Measurements from ENCODE around the gene ATAD2B. TPM values are rescaled to one million over a fixed set of nuclear protein-coding genes. Genes with fewer than 3 reads are reported as not detected.

Gene ATAD2B
- total and polyA plus RNA-seq, 2 of the 8 experiments (the other 6 are each of a cell fraction or from before 2014, with no cell fraction given), result 3.4 to 16.1 TPM

DNA sequence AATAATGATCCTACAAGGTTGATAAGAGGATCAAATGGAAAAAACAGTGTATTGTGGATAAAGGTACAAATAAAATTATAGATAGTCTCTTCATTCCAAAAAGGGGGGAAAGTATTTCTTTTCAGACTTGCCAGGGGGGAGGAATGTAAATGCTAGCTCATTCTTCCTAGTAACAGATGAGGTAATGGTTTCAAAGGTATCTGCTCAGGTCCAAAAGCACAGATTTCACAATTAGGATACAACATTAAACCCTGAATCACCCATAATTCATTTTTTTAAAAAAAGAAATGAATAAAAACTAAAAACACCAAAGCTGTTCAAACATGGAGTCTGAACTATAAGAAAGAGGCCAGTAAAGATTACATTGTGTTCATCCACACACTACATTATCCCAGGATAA, 142.0 kb downstream of the ATAD2B start:
- POLR2A ChIA-PET (ENCODE audit: partially characterized antibody), result no interaction called here

More for the DNA sequence above, 142.0 kb downstream of the ATAD2B start:
- no peaks in the 10 kb centered on the region for H3K4me1 ChIP-seq (replicated peaks in 1 of 4; ENCODE audit: control insufficient read depth in 3 of 4, insufficient read depth in 4 of 4, low read length in 3 of 4)
- no peak overlapping the region for H2BK20ac ChIP-seq (ENCODE audit: low read length)
- no peaks in the 10 kb centered on the region for H3K79me2 ChIP-seq (ENCODE audit: control insufficient read depth in 1 of 2, insufficient read depth in 2 of 2, low read length in 2 of 2)
- H3K79me1 ChIP-seq (ENCODE audit: low read depth, low read length), result no peaks in the 10 kb centered on the region
- no peak overlapping the region for H2BK120ac ChIP-seq (replicated peaks; ENCODE audit: low read depth, low read length)
- no peak overlapping the region for H3K27ac ChIP-seq (ENCODE audit: low read depth, low read length)
- H3K36me3 ChIP-seq (ENCODE audit: control insufficient read depth in 2 of 4, insufficient read depth in 4 of 4, low read length in 3 of 4), result peaks cover 0 to 10% (median 0%) of the 10 kb centered on the region in 4 experiments; a peak in 1 of 8 replicates
- H2AFZ ChIP-seq (ENCODE audit: low read length), result no peak overlapping the region
- no peak overlapping the region for H3K9ac ChIP-seq (replicated peaks in 1 of 4; ENCODE audit: extremely low read depth in 1 of 4, low read depth in 3 of 4, low read length in 3 of 4)
- no peak overlapping the region for H4K91ac ChIP-seq (replicated peaks; ENCODE audit: insufficient read length, low read length)
- no peak overlapping the region for H2BK12ac ChIP-seq (ENCODE audit: low read depth, low read length)
- TF ChIP-seq RFX5 (IDR thresholded peaks at IDR 0.05; ENCODE audit: borderline replicate concordance, low read depth, low read length) (peak; percentile 77), HDAC6 (IDR thresholded peaks at IDR 0.05; ENCODE audit: low read depth, low read length) (no peak)
- H4K20me1 ChIP-seq (replicated peaks in 1 of 2; ENCODE audit: control insufficient read depth in 1 of 2, insufficient read depth in 2 of 2, low read length in 2 of 2), result no peaks in the 10 kb centered on the region
- no peak overlapping the region for H3K18ac ChIP-seq (ENCODE audit: extremely low read depth, low read length)
- no peak overlapping the region for H2BK5ac ChIP-seq (ENCODE audit: low read depth, low read length)
- H4K5ac ChIP-seq (ENCODE audit: insufficient read length, low read depth, low read length), result no peak overlapping the region
- H3K56ac ChIP-seq (replicated peaks; ENCODE audit: insufficient read length, low read depth, low read length), result no peak overlapping the region
- H3K4ac ChIP-seq (replicated peaks; ENCODE audit: insufficient read length, low read depth, low read length), result no peak overlapping the region
- no peaks in the 10 kb centered on the region for H3K27me3 ChIP-seq (replicated peaks in 1 of 4; ENCODE audit: control insufficient read depth in 3 of 4, extremely low read depth in 1 of 4, insufficient read depth in 3 of 4, low read length in 3 of 4)
- H3K23me2 ChIP-seq (ENCODE audit: low read depth, low read length), result no peaks in the 10 kb centered on the region
- H3K9me3 ChIP-seq (ENCODE audit: insufficient read depth in 2 of 2, low read depth in 1 of 2, low read length in 1 of 2), result no peaks in the 10 kb centered on the region
- no peak for FAIRE-seq
- no peak overlapping the region for H2AK5ac ChIP-seq (ENCODE audit: low read depth, low read length)
- H3K14ac ChIP-seq (ENCODE audit: insufficient read length), result no peak overlapping the region
- no peak overlapping the region for H3K23ac ChIP-seq (ENCODE audit: insufficient read length)
- CTCF ChIA-PET (ENCODE audit: partially characterized antibody), result no interaction called here
- DNase-seq (ENCODE audit: low read depth in 1 of 2, low spot score in 2 of 2), result no peak
- no peak overlapping the region for H3K4me3 ChIP-seq (ENCODE audit: extremely low read depth in 1 of 4, insufficient read depth in 2 of 4, low read depth in 3 of 4, low read length in 4 of 4)
- no peak overlapping the region for H3K4me2 ChIP-seq (ENCODE audit: insufficient read depth in 1 of 2, low read depth in 2 of 2, low read length in 2 of 2)
- no peak overlapping the region for H4K8ac ChIP-seq (ENCODE audit: extremely low read depth, insufficient read depth, low read length)
- H2BK15ac ChIP-seq (ENCODE audit: low read length), result no peak overlapping the region

Measured in H1 (cell line).